Stimulated activated CD8-positive, alpha-beta memory T cell treated with anti-CD3 and anti-CD28 coated beads, Interleukin-2, amount 100 ng/mL, for 48 hours (primary cell): Measurements from ENCODE around the gene MRM1.
A peak's percentile ranks its signal among the peaks of the same experiment; 100 is the strongest.
"Not testable (repeated sequence)": the region's sequence is repeated elsewhere in the genome, so short reads cannot be mapped to it uniquely, and the experiment has no call there.

ENCODE experiments used
- DNase-seq, 2 donors: peaks; one replicate each; pipeline ENCODE4 v3.0.0-alpha.2; 2020; ENCODE audit warnings: low read depth in 2 of 2

The MRM1 gene

DNA sequence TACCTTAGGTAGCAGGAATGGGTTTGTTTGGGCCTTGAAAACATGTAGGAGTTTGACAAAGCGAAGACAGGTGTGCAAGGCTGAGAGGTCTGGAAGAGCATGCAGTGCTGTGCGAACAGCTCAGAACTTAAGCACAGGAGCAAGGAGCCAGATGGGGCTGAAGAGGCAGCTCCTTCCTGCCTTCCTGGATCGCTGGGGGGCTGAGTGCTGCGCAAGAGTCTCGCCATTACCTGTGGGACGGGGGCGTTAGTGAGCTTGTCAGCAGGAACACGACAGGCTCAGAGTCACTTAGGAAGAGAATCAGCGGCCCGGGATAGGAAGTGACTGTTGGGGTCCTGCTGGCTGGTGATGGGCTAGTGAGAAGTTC lies 464 bp upstream of the MRM1 start:
- DNase-seq = peak in 1 of 2 donors; percentile 12

DNA sequence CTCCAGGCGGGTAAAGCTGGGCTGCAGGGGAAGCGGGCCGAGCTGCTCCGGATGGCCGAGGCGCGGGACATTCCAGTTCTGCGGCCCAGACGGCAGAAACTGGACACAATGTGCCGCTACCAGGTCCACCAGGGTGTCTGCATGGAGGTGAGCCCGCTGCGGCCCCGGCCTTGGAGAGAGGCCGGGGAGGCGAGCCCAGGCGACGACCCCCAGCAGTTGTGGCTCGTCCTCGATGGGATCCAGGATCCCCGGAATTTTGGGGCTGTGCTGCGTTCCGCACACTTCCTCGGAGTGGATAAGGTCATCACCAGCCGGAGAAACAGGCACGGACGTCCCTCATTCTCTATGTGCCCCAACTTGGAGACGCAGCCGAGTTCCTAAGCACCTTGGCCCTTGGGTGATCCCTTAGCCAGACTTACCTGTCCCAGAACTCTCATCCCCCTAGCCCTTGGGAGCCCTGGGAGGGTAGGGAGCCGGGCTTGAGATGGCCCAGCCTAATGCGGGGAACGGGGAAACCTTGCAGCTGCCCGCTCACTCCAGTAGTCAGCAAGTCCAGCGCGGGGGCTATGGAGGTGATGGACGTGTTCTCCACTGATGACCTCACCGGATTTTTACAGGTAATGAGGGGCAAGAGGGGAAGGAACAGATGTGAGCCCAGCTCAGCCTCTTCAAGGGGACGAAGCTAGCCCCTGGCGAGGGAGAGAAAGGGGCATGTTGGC lies 806 bp downstream of the MRM1 start:
- no peak for DNase-seq

DNA sequence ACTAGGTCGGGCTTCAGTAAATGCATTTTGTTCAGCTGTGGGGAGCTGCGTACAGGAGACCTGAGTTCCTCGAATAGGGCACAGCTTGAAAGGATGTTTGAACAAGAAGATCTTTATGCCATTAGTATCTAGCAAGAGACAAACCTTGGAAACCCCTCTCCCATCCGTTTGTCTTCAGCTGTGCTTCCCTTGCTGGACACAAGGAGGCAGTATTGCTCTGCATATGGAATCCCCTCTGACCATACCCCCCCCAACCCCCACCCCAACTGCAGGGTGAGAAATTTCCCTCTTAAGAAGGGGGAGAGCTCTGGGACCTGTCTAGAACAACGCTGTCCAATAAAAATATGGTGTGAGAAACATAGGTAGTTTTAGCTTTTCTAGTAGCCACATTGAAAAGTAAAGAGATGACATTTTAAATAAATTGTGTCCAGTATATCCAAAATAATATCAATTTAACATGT lies 1.6 kb downstream of the MRM1 start:
- DNase-seq = peak; percentile 47 to 56

DNA sequence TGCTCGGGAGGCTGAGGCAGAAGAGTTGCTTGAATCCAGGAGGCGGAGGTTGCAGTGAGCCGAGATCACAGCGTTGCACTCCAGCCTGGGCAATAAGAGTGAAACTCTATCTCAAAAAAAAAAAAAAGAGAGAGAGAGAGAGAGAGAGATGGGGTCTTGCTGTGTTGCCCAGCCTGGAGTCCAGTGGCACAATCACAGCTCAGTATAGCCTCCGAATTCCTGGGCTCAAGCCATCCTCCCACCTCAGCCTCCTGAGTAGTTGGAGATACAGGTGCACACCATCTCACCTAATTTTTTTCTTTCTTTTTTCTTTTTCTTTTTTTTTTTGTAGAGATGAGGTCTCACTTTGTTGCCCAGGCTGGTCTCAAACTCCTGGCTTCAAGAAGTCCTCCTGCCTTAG lies 3.6 kb downstream of the MRM1 start:
- DNase-seq = not testable (repeated sequence)

DNA sequence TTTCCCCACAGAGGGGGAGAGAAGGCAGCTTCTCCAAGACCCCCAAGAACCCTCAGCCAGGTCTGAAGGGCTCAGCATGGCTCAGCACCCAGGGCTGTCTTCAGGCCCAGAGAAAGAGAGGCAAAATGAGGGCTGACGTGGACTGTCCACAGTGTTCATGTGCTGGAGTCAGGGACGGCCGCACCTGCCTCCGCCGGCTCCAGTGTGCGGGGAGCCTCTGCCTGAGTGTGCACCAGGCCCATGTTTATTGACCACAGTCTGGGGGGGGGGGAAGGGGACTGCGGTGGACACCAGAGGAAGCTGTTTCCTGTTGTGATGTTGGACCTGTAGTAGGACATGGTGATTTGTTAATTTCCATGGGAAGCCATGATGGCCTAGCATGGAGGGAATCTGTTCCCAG lies 6.9 kb downstream of the MRM1 start:
- no peak for DNase-seq

DNA sequence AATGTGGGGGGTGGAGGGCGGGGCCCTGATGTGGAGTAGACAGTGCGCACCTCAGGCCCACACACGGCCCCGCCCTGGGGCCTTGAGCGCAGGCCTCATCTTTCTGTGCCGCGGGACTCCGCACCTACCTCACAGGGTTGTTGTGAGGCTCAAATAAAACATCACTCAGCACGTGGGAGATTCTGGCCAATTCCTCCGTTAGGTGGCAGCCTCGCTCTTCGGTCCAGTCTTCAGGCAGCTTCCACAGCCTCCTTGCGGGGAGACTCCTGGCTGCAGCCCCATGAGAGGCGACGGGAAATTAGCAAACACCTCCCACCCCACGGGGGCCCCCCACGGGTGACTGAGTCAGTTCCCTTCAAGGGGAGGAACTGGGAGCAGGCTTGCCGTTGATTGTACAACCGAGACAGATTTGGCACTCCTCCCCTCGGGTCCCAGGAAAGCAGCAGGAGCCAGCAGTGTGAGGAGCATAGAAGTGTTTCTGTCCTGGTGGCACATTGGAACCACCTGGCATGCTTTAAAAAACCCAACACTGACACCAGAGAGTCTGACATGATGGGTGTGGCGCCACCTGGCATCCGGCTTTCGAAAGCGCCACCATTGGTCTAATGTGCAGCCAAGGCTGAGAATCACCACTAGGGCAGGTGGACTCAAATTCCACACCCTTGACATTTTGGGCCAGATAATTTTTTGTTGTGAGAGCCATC lies 7.6 kb downstream of the MRM1 start:
- no peak for DNase-seq

DNA sequence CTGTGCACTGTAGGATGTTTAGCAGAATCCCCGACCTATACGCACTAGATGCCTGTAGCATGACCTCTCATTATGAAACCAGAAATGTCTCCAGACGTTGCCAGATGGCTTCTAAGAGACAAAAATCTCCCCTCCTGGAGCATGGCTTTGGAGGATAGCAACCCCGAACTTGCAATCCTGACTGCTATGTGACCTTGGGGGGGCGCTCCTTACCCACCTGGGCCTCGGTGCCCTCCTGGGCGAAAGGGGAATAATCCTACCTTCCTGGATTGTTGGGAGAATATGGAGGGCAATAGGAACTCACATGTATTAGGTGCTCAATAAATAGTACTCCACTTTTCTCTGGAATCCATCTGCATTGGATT lies 8.1 kb downstream of the MRM1 start:
- DNase-seq = no peak

DNA sequence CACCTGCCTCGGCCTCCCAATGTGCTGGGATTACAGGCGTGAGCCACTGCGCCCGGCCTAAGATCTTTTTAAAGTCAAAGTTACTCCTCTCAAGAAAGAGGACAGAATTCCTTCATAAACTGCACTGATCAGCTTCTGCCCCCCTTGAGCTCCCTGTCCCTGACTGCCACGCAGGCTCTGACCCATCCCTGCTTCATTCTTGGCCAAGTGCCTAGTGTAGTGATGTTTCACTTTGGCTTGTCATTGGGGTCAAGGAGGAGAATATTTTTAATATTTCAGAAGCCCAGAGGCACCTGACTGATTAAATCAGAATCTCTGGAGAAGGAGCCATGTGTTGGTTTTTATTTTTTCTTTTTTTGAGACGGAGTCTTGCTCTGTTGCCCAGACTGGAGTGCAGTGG lies 9.1 kb downstream of the MRM1 start:
- no peak for DNase-seq

DNA sequence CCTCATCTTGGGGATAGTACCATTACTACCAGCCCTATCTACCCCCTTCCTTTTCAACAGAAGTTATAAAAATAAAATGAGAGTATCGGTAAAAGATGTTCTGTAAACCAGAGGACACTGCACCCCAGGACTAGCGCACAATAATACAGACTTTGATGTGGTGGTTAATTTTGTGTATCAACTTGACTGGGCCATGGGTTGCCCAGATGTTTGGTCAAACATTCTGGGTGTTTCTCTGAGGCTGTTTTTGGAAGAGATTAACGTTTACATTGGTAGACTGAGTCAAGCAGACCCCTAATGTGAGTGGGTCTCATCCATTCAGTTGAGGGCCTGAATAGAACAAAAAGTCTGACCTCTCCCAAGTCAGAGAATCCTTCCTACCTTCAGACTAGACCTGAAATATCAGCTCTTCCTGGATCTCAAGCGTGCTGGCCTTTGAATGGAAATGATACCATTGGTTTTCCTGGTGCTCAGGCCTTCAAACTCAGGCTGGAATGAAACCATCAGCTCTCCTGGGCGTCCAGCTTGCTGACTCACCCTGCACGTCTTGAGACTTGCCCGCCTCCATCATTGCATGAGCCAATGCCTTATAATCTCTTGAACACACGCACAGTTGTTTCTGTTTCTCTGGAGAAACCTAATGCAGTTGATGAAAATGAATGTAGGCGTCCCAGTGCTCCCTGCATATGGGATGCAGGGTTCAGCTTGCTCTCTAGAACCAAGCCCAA lies 10.1 kb downstream of the MRM1 start:
- DNase-seq = no peak

DNA sequence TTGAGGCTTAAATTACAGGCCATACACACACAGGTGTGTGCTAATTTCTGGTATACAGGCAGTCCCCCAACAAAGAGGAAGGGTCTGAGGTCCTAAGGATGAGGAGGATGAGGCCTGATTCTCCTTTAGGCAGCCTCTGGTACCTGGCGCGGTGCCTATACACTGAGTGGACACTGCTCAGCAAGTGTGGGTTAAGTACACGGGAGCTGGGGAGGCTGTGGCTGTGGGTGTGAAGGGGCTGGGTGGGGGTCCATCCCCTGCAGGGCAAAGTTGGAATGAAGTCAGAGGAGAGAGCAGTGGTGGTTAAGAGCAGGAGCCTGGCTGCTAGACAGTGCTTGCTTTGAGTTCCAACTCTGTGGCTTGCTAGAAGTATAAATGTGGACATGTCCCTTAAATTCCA lies 10.9 kb downstream of the MRM1 start:
- DNase-seq = no peak

DNA sequence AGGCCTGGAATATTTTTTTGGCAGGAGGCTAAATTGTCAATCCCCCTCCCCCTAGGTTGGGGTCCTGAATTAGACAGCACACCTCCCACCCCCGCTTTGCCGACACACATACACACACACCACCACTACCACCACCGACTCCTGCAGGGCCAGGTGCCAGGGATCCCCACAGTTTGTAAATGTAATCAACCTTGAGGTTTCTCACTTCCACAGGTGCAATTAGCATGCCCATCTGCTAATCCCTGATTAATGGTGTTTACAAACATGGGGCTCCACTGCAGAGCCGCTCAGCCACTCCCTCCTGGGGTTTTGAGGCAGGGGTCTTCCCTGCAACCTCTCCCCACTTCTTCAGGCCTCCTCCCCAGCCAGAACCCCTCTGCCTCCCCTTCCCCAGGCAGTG lies 11.8 kb downstream of the MRM1 start:
- DNase-seq = no peak

DNA sequence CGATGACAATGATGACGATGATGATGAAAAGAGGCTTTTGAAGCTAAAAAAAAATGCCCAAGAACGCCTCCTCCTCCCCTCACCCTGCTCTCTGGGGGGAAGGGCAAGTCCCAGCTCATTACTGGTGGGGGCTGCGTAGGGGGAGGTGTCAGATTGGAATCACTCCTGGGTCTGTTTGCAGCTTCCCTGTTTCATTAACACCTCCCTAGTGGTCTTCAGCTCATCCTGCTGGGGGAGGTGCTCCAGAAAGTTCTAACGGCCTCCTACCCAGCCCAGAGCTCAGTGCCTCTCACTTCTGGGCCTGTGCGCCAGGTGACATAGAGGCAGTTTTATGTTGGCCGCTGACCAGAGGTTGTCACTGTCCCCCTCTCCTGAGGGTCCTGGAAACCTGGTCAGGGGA lies 12.7 kb downstream of the MRM1 start:
- no peak for DNase-seq

DNA sequence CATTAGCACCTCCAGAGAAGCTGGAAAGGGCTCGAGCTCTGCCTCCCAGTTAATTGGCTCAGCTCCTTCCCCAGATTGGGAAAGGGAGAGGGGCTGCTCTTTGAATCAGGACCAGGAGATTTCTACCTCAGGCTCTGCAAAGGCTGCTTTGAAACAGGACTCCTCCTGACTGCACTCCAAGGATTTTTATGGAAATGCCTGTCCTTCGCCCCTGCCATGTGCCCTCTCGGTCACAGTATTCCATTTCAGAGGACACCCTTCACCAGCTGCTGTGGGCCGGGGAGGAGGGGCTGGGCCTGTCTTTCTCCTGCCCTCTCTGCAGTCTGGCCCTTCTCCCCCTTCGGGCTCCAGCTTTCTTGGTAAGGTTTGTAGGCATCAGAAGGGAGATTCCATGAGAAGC lies 13.6 kb downstream of the MRM1 start:
- DNase-seq = no peak

DNA sequence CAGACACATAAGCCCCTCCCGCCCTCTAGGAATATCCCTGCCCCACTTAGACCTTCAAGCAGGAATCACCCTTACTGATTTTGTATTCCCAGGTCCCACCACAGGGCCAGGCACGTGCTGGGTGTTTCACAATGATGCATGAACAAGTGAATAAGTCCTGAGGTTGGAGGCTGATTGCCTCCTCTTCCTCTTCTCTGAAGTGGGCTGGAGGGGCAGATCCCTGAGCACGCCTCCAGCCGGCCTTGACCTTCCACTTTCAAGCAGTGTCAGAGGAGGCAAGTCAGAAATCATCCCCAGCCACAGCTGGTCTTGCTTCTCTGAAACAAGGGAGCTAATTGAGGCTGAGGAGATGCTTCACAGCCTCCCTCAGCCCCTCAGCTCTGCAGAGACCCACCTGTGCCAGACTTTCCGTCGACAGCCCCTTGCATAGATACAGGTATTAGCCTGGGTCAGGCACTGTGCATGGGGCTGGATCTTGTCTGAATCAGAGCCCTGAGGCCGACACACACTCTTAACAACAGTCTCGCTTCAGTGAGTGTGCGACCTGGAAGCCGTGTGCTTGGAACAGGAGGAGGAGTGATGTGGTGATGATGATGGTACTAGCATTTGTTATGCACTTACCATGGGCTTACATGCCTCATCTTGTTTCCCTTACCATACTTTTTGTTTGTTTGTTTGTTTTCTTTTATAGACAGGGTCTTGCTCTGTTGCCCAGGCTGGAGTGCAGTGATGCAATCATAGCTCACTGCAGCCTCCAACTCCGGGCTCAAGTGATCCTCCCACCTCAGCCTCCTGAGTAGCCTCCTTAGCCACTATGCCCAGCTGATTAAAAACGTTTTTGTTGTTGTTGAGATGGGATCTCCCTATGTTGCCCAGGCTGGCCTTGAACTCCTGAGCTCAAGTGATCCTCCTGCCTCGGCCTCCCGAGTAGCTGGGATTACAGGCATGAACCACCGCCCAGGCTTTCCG lies 15.0 kb downstream of the MRM1 start:
- no peak for DNase-seq

DNA sequence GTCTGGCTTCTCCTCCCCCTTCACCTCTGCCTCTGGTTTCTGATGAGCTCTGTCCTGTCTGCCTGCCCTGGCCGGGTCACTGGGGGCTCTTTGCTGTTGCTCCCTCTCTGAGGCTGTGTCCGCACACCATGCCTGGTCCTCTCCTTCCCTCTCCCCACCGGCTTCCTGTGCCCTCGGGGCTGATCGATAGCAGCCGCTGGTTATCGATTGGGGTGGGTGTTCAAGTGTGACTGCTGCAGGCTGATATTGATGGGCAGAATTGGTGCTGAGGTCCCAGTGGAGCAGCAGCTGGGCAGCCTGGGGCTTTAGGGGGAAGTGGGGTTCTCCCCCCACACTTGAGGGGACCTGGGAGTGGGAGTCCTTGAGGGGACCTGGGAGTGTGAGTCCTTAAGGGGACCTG lies 16.4 kb downstream of the MRM1 start:
- no peak for DNase-seq

DNA sequence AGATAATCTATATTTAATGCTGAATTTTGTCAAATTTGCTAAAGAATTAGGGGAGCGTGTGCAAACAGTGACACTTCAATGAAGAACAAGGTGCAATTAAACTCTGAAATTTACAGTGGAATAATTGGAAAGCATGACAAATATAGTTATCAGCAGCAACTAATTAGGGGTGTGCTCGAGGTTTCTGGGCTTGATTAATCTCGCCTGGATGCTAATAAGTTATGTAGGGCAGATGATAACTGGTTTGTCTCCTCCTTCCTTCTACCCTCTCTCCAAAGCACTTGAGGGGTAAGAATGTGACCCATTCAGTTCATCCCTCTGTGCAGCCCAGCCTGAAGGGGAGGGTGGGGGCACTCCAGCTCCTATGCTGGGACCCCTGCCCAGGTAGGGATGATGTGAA lies 21.9 kb downstream of the MRM1 start:
- no peak for DNase-seq

DNA sequence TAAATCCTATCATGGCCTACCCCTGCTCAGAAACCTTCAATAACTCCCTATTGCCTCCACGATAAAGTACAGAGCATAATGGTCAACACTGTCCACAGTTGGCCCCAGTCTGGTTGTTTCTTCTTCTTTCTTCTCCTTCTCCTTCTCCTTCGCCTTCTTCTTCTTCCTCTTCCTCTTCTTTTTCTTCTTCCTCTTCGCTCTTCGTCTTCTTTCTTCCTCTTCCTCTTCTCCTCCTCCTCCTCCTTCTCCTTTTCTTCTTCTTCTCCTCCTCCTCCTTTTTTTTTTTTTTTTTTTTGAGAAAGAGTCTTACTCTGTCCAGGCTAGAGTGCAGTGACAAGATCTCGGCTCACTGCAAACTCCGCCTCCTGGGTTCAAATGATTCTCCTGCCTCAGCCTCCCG lies 23.8 kb downstream of the MRM1 start:
- no peak for DNase-seq

DNA sequence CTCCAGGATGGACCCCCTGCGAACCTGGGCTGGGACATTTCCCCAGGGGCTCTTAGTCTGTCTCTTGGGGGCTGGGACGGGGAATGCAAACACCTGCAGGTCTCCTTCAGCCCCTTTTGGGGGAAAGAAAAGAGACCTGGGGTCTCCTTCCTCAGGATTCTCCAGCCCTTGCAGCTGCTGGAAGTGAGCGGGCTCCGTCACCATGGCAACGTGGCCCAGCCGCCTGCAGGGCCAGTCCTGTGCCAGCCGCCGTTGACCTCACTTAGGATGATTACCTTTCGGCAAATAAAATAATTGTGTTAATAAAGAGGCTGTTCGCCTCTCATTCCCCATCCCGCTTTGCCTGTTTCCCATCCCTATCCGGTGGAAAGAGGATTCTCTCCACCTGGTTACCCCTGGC lies 25.7 kb downstream of the MRM1 start:
- DNase-seq = no peak

DNA sequence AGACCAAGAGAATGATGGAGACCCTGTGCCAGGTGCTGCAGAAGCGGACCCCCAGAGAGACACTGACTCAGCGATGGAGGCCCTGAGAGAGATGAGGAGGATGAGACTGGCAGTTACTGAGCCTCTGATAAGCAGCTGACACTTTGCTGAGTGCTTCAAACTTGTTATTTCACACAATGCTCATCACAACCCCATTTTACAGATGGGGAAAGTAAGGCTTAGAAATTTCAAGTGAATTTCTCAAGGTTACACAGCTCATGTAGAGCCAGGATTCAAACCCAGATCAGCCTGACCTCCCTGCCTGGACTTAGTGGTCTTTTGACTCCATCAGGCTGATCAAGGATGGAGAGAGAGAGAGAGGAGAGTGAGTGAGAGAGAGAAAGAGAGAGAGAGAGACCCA lies 27.2 kb downstream of the MRM1 start:
- DNase-seq = no peak

DNA sequence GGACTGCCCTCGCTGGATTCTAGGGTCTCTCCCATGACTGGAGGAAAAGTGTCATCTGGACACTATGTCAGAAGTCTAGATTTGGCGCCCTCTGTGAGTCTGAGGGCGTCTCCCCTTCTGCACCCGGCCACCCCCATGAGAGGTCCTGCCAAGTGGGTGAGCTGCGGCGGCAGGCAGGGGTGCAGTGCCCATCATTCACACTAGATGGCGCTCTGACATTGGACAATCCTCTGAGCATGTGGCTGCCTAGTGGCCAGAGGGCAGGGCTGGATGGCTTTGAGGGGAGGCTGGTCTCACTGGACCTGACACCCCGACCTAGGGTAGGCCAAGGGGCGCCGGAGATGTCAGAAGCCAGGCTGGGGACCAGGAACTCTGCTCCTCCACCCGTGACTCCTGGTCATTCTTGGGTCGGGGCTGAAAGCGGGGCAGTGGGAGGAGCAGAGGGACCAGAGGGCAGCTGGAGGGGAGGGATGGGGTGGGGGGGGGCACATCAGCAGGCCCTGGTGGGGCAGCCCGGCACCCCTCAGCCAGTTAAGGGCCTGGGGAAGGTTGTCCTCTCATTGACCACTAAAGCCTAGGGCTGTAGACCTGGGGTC lies 28.0 kb downstream of the MRM1 start:
- peak; percentile 62 to 77 for DNase-seq

DNA sequence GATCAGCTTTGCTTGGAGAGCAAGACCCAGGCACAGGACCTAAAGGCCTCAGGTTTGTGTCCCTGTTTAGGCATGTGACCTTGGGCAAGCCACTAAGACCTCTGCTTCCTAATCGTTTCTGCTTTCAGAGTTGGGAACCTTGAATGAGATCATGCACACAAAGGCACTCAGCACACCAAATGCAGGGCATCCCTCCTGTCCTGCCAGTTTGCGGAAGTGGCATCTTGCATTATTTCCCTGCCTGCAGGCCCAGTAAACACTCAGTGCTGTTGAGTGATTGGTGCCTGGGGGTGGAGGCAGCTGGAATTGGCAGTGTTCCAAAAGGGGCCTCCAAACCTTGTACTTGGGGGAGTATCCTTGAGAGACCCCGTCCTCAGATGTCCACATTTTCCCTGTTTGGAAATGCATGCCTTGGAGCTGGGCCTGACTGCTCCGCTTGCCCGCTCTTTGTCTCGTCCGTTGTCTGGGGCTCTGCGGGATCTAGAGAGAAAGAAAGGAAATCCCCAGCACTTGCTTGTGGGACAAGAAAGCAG lies 28.7 kb downstream of the MRM1 start:
- no peak for DNase-seq
